ENCODE results near the gene THOP1.

DNA sequence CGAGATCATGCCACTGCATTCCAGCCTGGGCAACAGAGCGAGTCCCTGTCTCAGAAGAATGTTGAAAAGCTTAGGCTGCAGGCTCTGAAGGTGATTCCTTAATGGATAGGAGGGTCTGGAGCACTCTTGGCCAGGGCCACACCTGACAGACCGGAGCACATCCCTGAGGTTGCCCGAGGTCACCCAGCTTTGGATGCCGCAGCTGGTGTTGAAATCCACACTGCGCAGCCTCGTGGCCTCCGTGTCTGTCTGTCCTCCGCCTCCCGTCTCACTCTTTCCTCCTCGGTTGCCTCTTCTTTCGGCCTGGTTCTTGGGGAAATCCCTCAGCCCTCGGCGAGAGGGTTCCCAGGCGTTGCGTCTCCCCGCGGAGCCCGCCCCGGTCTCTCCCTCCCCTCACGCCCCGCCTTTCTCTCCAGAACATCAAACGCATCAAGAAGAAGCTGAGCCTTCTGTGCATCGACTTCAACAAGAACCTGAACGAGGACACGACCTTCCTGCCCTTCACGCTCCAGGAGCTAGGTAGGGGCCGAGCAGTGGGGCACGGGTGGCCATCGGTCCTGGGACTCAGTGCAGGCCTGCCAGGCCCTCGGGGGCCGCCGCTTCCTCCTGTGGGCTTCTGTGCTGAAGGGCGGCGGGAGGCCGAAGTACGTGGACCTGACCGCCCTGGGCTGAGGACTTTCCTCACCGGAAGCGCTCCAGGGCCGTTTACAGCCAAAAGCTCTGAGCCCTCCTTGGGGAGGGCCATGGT lies 14.1 kb downstream of the THOP1 start:
- TF ChIP-seq, protein P1, sequence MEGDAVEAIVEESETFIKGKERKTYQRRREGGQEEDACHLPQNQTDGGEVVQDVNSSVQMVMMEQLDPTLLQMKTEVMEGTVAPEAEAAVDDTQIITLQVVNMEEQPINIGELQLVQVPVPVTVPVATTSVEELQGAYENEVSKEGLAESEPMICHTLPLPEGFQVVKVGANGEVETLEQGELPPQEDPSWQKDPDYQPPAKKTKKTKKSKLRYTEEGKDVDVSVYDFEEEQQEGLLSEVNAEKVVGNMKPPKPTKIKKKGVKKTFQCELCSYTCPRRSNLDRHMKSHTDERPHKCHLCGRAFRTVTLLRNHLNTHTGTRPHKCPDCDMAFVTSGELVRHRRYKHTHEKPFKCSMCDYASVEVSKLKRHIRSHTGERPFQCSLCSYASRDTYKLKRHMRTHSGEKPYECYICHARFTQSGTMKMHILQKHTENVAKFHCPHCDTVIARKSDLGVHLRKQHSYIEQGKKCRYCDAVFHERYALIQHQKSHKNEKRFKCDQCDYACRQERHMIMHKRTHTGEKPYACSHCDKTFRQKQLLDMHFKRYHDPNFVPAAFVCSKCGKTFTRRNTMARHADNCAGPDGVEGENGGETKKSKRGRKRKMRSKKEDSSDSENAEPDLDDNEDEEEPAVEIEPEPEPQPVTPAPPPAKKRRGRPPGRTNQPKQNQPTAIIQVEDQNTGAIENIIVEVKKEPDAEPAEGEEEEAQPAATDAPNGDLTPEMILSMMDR (IDR thresholded peaks at IDR 0.05) = no peak
- no peak for TF ChIP-seq POLR2A (IDR thresholded peaks at IDR 0.05)

Measured in uterus (tissue), 2 donors.